ENCODE data around the gene WDPCP.

Gene WDPCP

GRCh38 chr2:63604666-63605065 lies 16.4 kb upstream of the WDPCP start:
- Histone ChIP-seq H3K9me2 (replicated peaks; ENCODE audit: control insufficient read depth, low read length) (no peaks in the 10 kb centered on the region), H3K4me1 (ENCODE audit: control insufficient read depth, low read length) (no peaks in the 10 kb centered on the region), H3K27me3 (ENCODE audit: control insufficient read depth, low read length) (no peaks in the 10 kb centered on the region), H3K9me3 (ENCODE audit: control insufficient read depth, insufficient read depth, low read length) (no peaks in the 10 kb centered on the region), H3K36me3 (ENCODE audit: control insufficient read depth, low read length) (peaks cover 78% of the 10 kb centered on the region), H3K79me2 (ENCODE audit: control insufficient read depth, low read length) (0 out of 2 replicates have a peak, but pooled peaks cover 3% of the 10 kb centered on the region), H4K20me1 (ENCODE audit: control insufficient read depth, insufficient read depth, low read depth, low read length) (no peaks in the 10 kb centered on the region), H3K27ac (ENCODE audit: low read depth, low read length) (no peak overlapping the region), H3K4me3 (ENCODE audit: low read length) (no peak overlapping the region), H3F3A (ENCODE audit: control insufficient read depth, insufficient read depth) (peaks cover 8% of the 10 kb centered on the region), H3K4me2 (ENCODE audit: low read length) (no peak overlapping the region)
- TF ChIP-seq CTCF (IDR thresholded peaks at IDR 0.05; ENCODE audit: low read depth, low read length, poor library complexity, severe bottlenecking) (no peak), EZH2phosphoT487 (IDR thresholded peaks at IDR 0.05; ENCODE audit: borderline replicate concordance, low read length) (no peak)

GRCh38 chr2:63600881-63601460 lies 12.7 kb upstream of the WDPCP start:
- Histone ChIP-seq H3K9me3 (ENCODE audit: control insufficient read depth, insufficient read depth, low read length) (no peaks in the 10 kb centered on the region), H3K79me2 (ENCODE audit: control insufficient read depth, low read length) (peaks cover 15% of the 10 kb centered on the region), H3K4me3 (ENCODE audit: low read length) (no peak overlapping the region), H3K4me2 (ENCODE audit: low read length) (no peak overlapping the region), H3K9me2 (replicated peaks; ENCODE audit: control insufficient read depth, low read length) (no peaks in the 10 kb centered on the region), H4K20me1 (ENCODE audit: control insufficient read depth, insufficient read depth, low read depth, low read length) (no peaks in the 10 kb centered on the region), H3K27ac (ENCODE audit: low read depth, low read length) (no peak overlapping the region), H3K4me1 (ENCODE audit: control insufficient read depth, low read length) (no peaks in the 10 kb centered on the region), H3K36me3 (ENCODE audit: control insufficient read depth, low read length) (peaks cover 81% of the 10 kb centered on the region), H3F3A (ENCODE audit: control insufficient read depth, insufficient read depth) (peaks cover 2% of the 10 kb centered on the region; the same call in 1 of the 2 replicates), H3K27me3 (ENCODE audit: control insufficient read depth, low read length) (no peaks in the 10 kb centered on the region)
- no peak for TF ChIP-seq CTCF (IDR thresholded peaks at IDR 0.05; ENCODE audit: low read depth, low read length, poor library complexity, severe bottlenecking)
- no peak for TF ChIP-seq EZH2phosphoT487 (IDR thresholded peaks at IDR 0.05; ENCODE audit: borderline replicate concordance, low read length)

- Histone ChIP-seq H3K9me2 (replicated peaks; ENCODE audit: control insufficient read depth, low read length) (no peaks in the 10 kb centered on the region), H3K4me3 (ENCODE audit: low read length) (no peak overlapping the region), H4K20me1 (ENCODE audit: control insufficient read depth, insufficient read depth, low read depth, low read length) (peaks cover under 1% of the 10 kb centered on the region; the same call in 1 of the 2 replicates), H3K27ac (ENCODE audit: low read depth, low read length) (no peak overlapping the region), H3K79me2 (ENCODE audit: control insufficient read depth, low read length) (peaks cover 34% of the 10 kb centered on the region), H3K36me3 (ENCODE audit: control insufficient read depth, low read length) (peaks cover 82% of the 10 kb centered on the region), H3F3A (ENCODE audit: control insufficient read depth, insufficient read depth) (peaks cover 2% of the 10 kb centered on the region; the same call in 1 of the 2 replicates), H3K4me2 (ENCODE audit: low read length) (no peak overlapping the region), H3K9me3 (ENCODE audit: control insufficient read depth, insufficient read depth, low read length) (no peaks in the 10 kb centered on the region), H3K4me1 (ENCODE audit: control insufficient read depth, low read length) (no peaks in the 10 kb centered on the region), H3K27me3 (ENCODE audit: control insufficient read depth, low read length) (no peaks in the 10 kb centered on the region)
- TF ChIP-seq EZH2phosphoT487 (IDR thresholded peaks at IDR 0.05; ENCODE audit: borderline replicate concordance, low read length) (no peak), CTCF (IDR thresholded peaks at IDR 0.05; ENCODE audit: low read depth, low read length, poor library complexity, severe bottlenecking) (no peak)
These were observed 10.7 kb upstream of the WDPCP start for GRCh38 chr2:63598981-63599380.
